Hippocampal formation (tissue), 2 donors: ENCODE results near the gene IRF2.

Experiments
- DNase-seq, 2 donors: peaks; one replicate each; lab custom pipeline; 2025; lab: John Stamatoyannopoulos, UW

The IRF2 gene

GRCh38 chr4:184450743-184451535 lies 23.4 kb downstream of the IRF2 start:
- no peak for DNase-seq

GRCh38 chr4:184450045-184450444 lies 24.3 kb downstream of the IRF2 start:
- no peak for DNase-seq

GRCh38 chr4:184448821-184449220 lies 25.5 kb downstream of the IRF2 start:
- DNase-seq: peak; percentile 44 to 72

- DNase-seq: no peak
Measured at GRCh38 chr4:184448141-184448540, 26.2 kb downstream of the IRF2 start.

GRCh38 chr4:184447664-184448063 lies 26.7 kb downstream of the IRF2 start:
- no peak for DNase-seq

- no peak for DNase-seq
Measured at GRCh38 chr4:184446132-184446658, 28.2 kb downstream of the IRF2 start.

GRCh38 chr4:184444953-184445309 lies 29.4 kb downstream of the IRF2 start:
- DNase-seq: no peak

GRCh38 chr4:184444215-184444952 lies 30.0 kb downstream of the IRF2 start:
- no peak for DNase-seq

GRCh38 chr4:184443318-184443717 lies 31.0 kb downstream of the IRF2 start:
- DNase-seq: no peak

- no peak for DNase-seq
Measured at GRCh38 chr4:184442314-184442635, 32.1 kb downstream of the IRF2 start.

GRCh38 chr4:184441461-184442313 lies 32.7 kb downstream of the IRF2 start:
- peak in 1 of 2 donors; percentile 31 for DNase-seq

- no peak for DNase-seq
Measured at GRCh38 chr4:184440595-184441358, 33.6 kb downstream of the IRF2 start.

- DNase-seq: no peak
Measured at GRCh38 chr4:184439856-184440594, 34.3 kb downstream of the IRF2 start.

- DNase-seq: no peak
Measured at GRCh38 chr4:184439386-184439785, 35.0 kb downstream of the IRF2 start.

- DNase-seq: no peak
Measured at GRCh38 chr4:184438375-184438774, 36.0 kb downstream of the IRF2 start.

GRCh38 chr4:184437565-184438265 lies 36.6 kb downstream of the IRF2 start:
- peak in 1 of 2 donors; percentile 10 for DNase-seq

- no peak for DNase-seq
Measured at GRCh38 chr4:184434501-184435066, 39.8 kb downstream of the IRF2 start.

- no peak for DNase-seq
Measured at GRCh38 chr4:184434021-184434420, 40.3 kb downstream of the IRF2 start.

GRCh38 chr4:184433258-184433892 lies 41.0 kb downstream of the IRF2 start:
- DNase-seq: no peak
